ENCODE results near the gene WASHC4.

GRCh38 chr12:105107494-105108371 lies at the start of gene WASHC4:
- no peak for TF ChIP-seq CTCF (IDR thresholded peaks at IDR 0.05)
- TF ChIP-seq FOSL2 (IDR thresholded peaks at IDR 0.05), result no peak
- TF ChIP-seq FOSL2 (CRISPR knock-in tag; IDR thresholded peaks at IDR 0.05), result no peak
- TF ChIP-seq BHLHE40 (IDR thresholded peaks at IDR 0.05; ENCODE audit: low read depth, low read length), result peak; percentile 96
